GM10248 (cell line): Measurements from ENCODE around the gene LMF1.
"Not testable (repeated sequence)": the region's sequence is repeated elsewhere in the genome, so short reads cannot be mapped to it uniquely, and the experiment has no call there.

Experiments
- CTCF ChIA-PET: fragments of 300-600 bp; sonication (Branson Sonifier 250); formaldehyde crosslinking; extraction: SDS; loops from one replicate; lab custom pipeline; 2021; ENCODE audit warnings: antibody characterized with exemption; lab: Yijun Ruan, JAX
- POLR2A ChIA-PET: fragments of 350-650 bp; sonication (Branson Sonifier 250); formaldehyde crosslinking; extraction: SDS; loops from one replicate; lab custom pipeline; 2020; ENCODE audit warnings: antibody characterized with exemption; lab: Yijun Ruan, JAX
- DNase-seq: peaks from one replicate; pipeline ENCODE4 v3.0.0; 2012; ENCODE audit errors: extremely low spot score
- TF ChIP-seq, protein P1 (sequence below): IDR thresholded peaks from 2 replicates; pipeline ENCODE4 v1.5.1; 2012; ENCODE audit warnings: mild to moderate bottlenecking, low read depth; ENCODE audit errors: extremely low read depth, missing control alignments, control extremely low read depth

LMF1 gene

DNA sequence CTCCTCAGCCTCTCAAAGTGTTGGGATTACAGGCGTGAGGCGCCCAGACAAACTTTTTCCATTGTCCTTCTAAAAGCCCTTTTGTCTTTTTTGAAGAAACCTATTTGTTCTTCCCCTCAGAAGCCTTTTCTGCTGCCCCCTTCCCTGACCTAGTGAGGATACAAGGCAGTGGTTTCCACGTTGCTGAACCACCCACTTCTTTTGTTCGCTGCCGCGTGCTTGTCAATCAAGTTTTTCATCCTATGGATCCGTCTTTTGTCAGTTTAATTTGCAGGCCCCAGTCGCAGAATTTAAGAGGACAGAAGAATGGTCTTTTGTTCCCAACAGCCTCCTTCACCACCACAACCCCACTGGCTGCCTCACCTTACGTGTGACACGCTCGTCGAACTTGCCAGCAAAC, 150.0 kb downstream of the LMF1 start:
- ChIA-PET POLR2A (no interaction called here), CTCF (no interaction called here)
- no peak for DNase-seq
- TF ChIP-seq, protein P1, sequence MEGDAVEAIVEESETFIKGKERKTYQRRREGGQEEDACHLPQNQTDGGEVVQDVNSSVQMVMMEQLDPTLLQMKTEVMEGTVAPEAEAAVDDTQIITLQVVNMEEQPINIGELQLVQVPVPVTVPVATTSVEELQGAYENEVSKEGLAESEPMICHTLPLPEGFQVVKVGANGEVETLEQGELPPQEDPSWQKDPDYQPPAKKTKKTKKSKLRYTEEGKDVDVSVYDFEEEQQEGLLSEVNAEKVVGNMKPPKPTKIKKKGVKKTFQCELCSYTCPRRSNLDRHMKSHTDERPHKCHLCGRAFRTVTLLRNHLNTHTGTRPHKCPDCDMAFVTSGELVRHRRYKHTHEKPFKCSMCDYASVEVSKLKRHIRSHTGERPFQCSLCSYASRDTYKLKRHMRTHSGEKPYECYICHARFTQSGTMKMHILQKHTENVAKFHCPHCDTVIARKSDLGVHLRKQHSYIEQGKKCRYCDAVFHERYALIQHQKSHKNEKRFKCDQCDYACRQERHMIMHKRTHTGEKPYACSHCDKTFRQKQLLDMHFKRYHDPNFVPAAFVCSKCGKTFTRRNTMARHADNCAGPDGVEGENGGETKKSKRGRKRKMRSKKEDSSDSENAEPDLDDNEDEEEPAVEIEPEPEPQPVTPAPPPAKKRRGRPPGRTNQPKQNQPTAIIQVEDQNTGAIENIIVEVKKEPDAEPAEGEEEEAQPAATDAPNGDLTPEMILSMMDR = no peak

DNA sequence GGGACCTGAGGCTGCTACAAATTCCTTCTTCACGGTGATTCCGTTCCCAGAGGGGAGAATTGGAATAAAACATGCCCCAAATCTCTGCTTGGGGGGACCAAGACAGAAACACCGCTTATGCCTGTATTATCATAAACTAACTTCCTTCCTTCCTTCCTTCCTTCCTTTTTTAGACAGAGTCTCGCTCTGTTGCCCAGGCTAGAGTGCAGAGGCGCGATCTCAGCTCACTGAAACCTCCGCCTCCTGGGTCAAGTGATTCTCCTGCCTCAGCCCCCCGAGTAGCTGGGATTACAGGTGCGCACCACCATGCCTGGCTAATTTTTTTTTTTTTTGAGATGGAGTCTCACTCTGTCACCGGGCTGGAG, 150.8 kb downstream of the LMF1 start:
- DNase-seq, POLR2A ChIA-PET: not testable (repeated sequence)
- CTCF ChIA-PET = interaction anchor here (1.0 kb wide), 1 partner anchor 29 kb away, joined by 3 read pairs; no protein-coding TSS in a partner anchor

DNA sequence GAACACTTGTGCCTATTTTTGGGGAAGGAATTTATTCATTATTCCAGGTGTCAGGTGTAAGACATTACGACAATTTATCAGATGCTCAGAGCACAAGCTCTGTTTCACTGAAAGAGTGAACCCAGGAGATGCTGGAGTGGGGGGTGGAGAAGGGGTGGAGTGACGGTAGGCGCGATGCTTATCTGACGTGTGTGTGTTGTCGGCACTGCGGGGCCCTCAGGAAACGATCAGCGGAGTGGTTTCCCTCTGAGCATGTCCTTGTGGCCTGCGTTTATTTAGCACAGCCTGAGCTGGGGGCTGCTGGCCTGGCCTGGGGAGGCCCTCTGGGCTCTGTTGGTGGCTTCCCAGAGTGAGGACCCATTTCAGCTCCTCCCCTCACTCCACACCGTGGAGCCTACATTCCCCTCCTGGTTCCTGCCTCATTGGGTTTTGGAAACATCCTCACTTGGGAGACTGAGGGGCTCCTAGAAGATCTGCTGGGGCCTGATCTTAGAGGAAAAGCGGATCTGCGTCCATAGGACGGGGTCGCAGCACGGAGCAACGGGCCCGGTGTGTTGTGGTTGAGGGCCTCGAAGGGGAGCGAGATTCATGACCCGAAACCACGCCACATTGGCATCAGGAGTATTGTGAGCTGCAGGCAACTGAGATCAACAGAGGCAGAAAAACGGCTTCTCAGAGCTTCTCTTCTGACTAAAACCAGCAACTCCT, 151.3 kb downstream of the LMF1 start:
- POLR2A ChIA-PET = no interaction called here
- DNase-seq = no peak
- CTCF ChIA-PET = interaction anchor here (1.0 kb wide), 1 partner anchor 30 kb away, joined by 3 read pairs; no protein-coding TSS in a partner anchor
- TF ChIP-seq, protein P1 = no peak

DNA sequence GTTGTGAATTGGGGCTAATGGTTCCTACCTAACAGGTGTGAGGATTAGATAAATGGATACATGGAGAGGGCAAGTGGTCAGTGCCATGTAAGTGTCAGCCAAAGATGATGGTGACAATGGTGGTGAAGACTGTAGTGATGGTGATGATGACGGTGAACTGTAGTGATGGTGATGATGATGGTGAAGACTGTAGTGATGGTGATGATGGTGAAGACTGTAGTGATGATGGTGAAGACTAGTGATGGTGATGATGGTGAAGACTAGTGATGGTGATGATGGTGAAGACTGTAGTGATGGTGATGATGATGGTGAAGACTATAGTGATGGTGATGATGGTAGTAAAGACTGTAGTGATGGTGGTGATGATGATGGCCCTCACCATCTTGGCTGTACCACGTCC, 152.2 kb downstream of the LMF1 start:
- CTCF ChIA-PET = no interaction called here

DNA sequence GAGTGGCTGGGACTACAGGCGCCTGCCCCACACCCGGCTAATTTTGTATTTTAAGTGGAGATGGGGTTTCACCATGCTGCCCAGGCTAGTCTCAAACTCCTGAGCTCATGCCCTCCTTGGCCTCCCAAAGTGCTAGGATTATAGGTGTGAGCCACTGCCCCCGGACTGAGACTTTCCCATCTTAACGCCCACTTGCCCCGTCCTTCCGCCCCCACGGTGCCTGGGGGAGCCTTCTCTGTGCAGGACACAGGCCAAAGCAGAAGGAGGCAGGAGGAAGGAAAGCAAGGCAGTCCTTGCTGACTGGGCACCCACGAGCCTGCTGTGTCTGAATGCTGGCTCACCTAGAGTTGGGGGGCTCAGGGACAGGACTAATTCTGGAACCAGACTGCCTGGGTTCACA, 152.7 kb downstream of the LMF1 start:
- TF ChIP-seq, protein P1 = no peak
- ChIA-PET POLR2A (no interaction called here), CTCF (no interaction called here)
- no peak for DNase-seq

More for the DNA sequence above, 152.2 kb downstream of the LMF1 start:
- TF ChIP-seq, protein P1 = no peak
- no peak for DNase-seq
- POLR2A ChIA-PET = no interaction called here

DNA sequence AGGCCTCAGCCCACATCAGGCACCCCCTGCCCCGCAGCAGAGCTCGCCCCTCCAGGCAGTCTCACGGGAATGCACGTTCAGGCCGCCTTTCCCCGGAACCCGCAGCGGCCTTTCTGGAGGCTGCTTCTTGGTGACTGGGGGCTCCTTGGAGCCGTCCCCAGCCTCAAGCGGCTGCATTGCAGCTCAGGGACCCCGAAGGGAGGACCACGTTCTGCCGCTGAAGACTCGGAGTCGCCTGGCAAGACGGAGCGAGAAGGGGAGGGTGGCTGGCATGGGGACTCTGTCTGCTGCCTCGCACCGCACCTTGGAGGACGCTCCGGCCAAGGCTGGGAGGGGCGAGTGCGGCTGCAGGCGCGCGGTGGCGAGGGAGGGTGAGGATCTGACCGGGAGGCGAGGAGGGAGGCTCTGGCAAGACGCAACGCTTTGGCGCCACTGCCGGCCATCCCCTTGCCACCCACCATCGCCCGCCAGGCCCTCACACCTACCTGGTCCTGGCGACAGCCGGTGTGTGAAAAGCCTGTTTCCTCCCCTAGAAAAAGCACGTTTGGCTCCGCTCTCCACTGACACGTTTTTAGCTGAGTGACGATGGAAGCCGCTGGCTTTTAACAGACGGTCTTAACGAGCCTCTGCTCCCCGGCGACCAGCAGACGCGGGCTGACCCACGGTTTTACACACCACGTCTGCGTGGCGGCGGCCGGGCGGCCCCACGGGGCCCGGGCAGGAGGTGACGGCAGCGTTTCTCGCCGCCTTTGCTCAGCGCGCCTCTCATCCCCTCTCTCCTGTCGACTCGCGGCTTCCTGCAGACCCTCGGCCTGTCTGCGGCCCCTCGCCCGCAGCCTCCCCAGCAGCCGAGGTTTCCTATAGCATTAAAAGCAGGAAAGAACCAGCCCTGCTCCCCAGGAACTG, 153.5 kb downstream of the LMF1 start:
- POLR2A ChIA-PET = no interaction called here
- TF ChIP-seq, protein P1 = no peak
- CTCF ChIA-PET = no interaction called here
- DNase-seq = no peak

DNA sequence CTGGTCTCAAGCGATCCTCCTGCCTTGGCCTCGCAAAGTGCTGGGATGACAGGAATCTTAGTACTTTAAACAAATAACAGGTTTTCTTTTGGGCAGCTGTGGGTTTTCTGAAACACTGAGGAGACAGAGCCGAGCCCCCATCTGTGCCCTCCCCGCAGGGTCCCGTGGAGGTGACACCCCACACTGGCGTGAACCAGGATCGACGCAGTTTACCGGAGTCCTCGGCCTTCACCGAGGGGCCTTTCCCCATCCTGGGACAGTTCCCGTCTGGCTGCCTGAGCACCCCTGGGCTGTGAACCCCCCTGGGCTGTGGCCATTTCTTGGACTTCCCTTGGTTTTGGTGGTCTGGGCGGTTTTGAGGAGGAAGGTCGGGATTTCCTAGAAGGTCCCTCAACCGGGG, 154.9 kb downstream of the LMF1 start:
- ChIA-PET CTCF (no interaction called here), POLR2A (no interaction called here)
- TF ChIP-seq, protein P1 = no peak
- DNase-seq = no peak
